LNCaP clone FGC (cell line): ENCODE measurements around the gene FFAR2.

Experiments
- DNase-seq: peaks from one replicate; pipeline ENCODE4 v3.0.0-alpha.2; 2011; ENCODE audit warnings: low read depth
- H3K4me3 ChIP-seq: 2 replicates; pipeline ENCODE4 v1.5.1; 2011; ENCODE audit warnings: mild to moderate bottlenecking, low read depth, low read length, control low read depth
- CTCF ChIP-seq: IDR thresholded peaks from 2 replicates; pipeline ENCODE4 v1.5.1; 2012; ENCODE audit warnings: mild to moderate bottlenecking; ENCODE audit not compliant: control insufficient read depth, insufficient read depth; ENCODE audit errors: extremely low read depth

Gene FFAR2

DNA sequence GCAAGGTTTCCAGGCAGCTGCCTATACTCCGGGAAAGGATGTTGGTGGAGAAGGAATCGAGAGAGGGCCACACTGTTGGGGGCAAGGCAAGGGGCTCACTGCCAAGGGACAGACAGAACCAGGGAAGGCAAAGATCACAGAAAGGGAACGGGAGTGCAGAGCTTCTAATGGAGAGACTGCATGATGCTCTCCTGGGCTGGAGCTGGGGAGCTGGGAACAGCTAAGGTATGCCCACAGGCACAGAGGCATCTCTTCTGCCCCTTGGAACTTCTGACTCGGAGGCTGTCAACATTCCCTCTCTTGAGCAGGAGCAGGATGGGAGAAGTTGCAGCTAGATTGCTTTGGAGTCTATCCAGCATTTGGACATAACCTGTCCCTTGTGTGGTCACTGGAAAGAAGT lies 22.4 kb upstream of the FFAR2 start:
- no peak overlapping the region for H3K4me3 ChIP-seq
- no peak for DNase-seq
- no peak for TF ChIP-seq CTCF

DNA sequence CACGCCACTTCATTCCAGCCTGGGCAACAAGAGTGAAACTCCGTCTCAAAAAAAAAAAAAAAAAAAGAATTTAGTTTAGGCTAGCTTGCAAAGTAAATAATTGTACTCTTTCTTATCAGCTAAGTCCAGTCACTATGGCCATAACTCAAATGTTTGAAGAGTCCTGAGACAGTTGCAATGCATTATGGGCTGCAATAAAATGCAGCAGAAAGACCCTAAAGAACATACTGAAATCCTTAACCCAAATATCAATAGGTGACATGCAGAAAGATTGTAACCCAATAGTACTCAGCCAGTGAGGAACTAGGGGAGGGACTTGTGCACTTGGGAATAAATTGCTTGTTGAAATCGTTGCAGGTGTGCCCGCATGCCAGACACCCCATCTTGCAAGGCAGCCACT lies 20.9 kb upstream of the FFAR2 start:
- DNase-seq = no peak
- no peak for TF ChIP-seq CTCF
- no peak overlapping the region for H3K4me3 ChIP-seq

- no peak overlapping the region for H3K4me3 ChIP-seq
- TF ChIP-seq CTCF = no peak
- no peak for DNase-seq
Observed at GRCh38 chr19:35429698-35430408, 18.2 kb upstream of the FFAR2 start.

GRCh38 chr19:35430409-35431144 lies 17.5 kb upstream of the FFAR2 start:
- peak; percentile 79 for DNase-seq
- H3K4me3 ChIP-seq = no peak overlapping the region
- no peak for TF ChIP-seq CTCF

DNA sequence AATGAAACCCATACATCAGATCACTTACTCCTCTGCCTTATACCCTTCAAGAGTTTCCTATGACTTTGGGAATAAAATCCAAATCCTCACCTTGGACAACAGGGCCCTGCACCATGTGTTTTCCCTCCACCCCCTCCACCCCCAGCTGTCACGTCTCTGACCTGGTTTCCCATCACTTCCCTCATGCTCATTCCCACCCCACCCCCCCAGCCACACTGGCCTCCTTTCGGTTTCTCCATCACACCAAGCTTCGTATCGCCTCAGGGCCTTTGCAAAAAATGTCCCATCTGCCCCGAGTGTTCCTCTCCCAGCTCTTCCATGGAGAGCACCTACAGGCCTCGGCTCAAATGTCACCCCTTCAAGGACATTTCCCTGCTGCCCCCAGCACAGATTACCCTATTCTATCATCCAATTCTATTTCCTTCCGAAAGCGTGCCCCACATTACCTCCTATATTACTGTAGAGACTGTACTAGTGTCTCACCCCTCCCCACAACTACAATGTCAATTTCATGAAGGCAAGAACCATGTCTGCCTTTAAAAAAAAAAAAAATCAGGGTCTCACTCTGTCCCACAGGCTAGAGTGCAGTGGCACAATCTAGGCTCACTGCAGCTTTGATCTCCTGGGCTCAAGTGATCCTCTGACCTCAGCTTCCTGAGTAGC lies 16.8 kb upstream of the FFAR2 start:
- DNase-seq = no peak
- no peak overlapping the region for H3K4me3 ChIP-seq
- no peak for TF ChIP-seq CTCF

DNA sequence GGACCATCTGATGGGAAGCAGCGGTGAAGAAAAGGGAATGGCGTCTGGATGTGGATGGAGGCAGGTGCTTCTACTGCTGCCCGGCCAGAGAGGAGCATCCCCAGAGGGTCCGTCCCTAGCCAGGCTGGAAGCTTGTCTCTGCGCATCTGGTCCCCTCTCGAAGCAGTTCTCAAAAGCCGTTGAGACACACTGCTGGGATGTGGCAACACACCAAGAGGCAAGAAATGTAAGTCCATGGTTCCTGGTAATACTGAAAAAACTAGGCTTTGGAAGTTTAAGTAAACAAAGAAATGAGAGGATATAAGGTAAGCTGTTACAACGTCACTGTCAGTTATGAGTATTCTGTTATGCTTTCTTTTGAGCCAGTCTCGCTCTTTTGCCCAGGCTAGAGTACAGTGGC lies 15.1 kb upstream of the FFAR2 start:
- H3K4me3 ChIP-seq = no peak overlapping the region
- no peak for DNase-seq
- no peak for TF ChIP-seq CTCF
